ENCODE data around the gene LINGO1. TPM values are rescaled to one million over a fixed set of nuclear protein-coding genes. Genes with fewer than 3 reads are reported as not detected.

Gene LINGO1, protein sequence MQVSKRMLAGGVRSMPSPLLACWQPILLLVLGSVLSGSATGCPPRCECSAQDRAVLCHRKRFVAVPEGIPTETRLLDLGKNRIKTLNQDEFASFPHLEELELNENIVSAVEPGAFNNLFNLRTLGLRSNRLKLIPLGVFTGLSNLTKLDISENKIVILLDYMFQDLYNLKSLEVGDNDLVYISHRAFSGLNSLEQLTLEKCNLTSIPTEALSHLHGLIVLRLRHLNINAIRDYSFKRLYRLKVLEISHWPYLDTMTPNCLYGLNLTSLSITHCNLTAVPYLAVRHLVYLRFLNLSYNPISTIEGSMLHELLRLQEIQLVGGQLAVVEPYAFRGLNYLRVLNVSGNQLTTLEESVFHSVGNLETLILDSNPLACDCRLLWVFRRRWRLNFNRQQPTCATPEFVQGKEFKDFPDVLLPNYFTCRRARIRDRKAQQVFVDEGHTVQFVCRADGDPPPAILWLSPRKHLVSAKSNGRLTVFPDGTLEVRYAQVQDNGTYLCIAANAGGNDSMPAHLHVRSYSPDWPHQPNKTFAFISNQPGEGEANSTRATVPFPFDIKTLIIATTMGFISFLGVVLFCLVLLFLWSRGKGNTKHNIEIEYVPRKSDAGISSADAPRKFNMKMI
- not detected in 2 replicates for total RNA-seq

DNA sequence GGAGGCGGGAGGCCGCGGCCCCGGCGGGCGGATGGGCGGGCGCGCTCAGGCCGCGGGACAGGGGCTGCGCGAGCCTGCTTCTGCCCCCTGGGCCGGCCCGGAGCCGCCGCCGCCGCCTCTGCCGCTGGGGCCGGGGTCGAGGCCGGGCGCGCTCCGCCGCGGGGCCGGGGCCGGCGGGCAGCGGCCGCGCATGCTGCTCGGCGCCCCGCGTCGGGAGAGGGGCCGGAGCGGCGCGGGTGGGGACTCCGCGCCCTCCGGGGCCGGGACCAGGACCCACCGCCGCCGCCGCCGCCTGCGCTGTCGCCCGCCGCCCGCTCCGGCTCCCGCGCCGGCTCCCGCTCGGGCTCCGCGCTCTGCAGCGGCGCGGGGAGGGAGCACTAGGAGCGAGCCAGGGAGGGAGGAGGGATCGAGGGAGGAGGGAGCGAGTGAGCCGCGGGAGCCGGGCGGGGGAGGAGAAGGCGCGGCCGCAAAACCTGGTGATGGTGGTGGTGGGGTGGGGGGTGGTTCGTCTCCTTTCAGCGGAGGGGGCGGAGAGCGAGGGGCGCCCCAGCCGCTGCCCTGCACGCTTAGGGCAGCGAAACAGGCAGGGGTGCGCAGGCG, at the start of gene LINGO1:
Gene LINGO1, minus strand, starts transcription at position 379 of the 600 bp plus-strand sequence. CDS start 597 bp downstream, outside the sequence.

Other genes with a start within 250 kb of the LINGO1 start
- gene PEAK1, start 212.8 kb downstream of the LINGO1 start, total RNA-seq, result 48.6 and 62.5 TPM in 2 replicates
- gene HMG20A, start 212.0 kb downstream of the LINGO1 start, total RNA-seq, result 20.9 and 24.2 TPM in 2 replicates